GM12878 (cell line): ENCODE data around the gene EFNA1. TPM values are rescaled to one million over a fixed set of nuclear protein-coding genes. Genes with fewer than 3 reads are reported as not detected.

Source experiments
- ASH2L ChIP-seq: fragments of 300-600, 200-600 bp; sonication (generic); IDR thresholded peaks from 2 replicates; pipeline ENCODE4 v1.6.1; 2017; ENCODE audit warnings: low read depth, mild to moderate bottlenecking, borderline replicate concordance
- EED ChIP-seq: sonication (generic); IDR thresholded peaks from 2 replicates; pipeline ENCODE4 v1.6.1; 2016; ENCODE audit warnings: antibody characterized with exemption, low read depth
- FOXM1 ChIP-seq: IDR thresholded peaks from 2 replicates; pipeline ENCODE4 v1.6.1; 2012; ENCODE audit warnings: low read depth, mild to moderate bottlenecking, inconsistent platforms, low read length, moderate library complexity
- MEF2B ChIP-seq: fragments of 450-650 bp; IDR thresholded peaks from 2 replicates; pipeline ENCODE4 v1.6.1; 2018; ENCODE audit warnings: mild to moderate bottlenecking, moderate library complexity; ENCODE audit not compliant: partially characterized antibody, poor library complexity, severe bottlenecking
- NRF1 ChIP-seq: conservative IDR thresholded peaks from 2 replicates; pipeline ENCODE4 v1.6.1; 2011; ENCODE audit warnings: mild to moderate bottlenecking, low read depth, low read length, improper control_type of control experiment
- RAD21 ChIP-seq: IDR thresholded peaks from 2 replicates; pipeline ENCODE4 v1.6.1; 2011; ENCODE audit warnings: mild to moderate bottlenecking, low read depth, low read length, moderate library complexity; ENCODE audit not compliant: insufficient read depth
- ZNF217 ChIP-seq: fragments of 450-650 bp; IDR thresholded peaks from 2 replicates; pipeline ENCODE4 v1.6.1; 2017; ENCODE audit warnings: antibody characterized with exemption, mild to moderate bottlenecking
- polyA plus RNA-seq, 11 experiments: library from polyadenylated mRNA; depleted of rRNA in 4 of 11; unstranded in 6 of 11; stranded (reverse) in 5 of 11; fragments of >200 nt; fragmentation: Nextera tagmentation in 4 of 11; fragmentation: Illumina TruSeq in 1 of 11; extraction: Ambion mirVana in 4 of 11; extraction: Trizol in 1 of 11; gene quantifications; 1 replicate in 1 of 11; 2 replicates in 10 of 11; pipeline versions ENCODE4 v1.2.1 to v1.2.3, GENCODE V29; 2011 to 2016; ENCODE audit warnings: inconsistent platforms in 2 of 11, missing spikeins in 2 of 11, low read depth in 1 of 11
- total RNA-seq, 4 experiments: library from RNA; depleted of rRNA in 3 of 4; stranded (reverse); fragments of >200 nt in 3 of 4; fragmentation: Illumina TruSeq in 1 of 4; extraction: Trizol in 1 of 4; gene quantifications; 2 replicates each; pipeline versions ENCODE4 v1.2.1 to v1.2.3, GENCODE V29; 2013 to 2021
- TF ChIP-seq, protein P1 (sequence below): IDR thresholded peaks from 2 replicates; pipeline ENCODE4 v1.6.1; 2012; ENCODE audit warnings: improper control_type of control experiment, low read depth, low read length; ENCODE audit not compliant: insufficient replicate concordance
- TF ChIP-seq, protein P2 (sequence below): fragments of 450-650 bp; IDR thresholded peaks from 2 replicates; pipeline ENCODE4 v1.6.1; 2017; ENCODE audit warnings: borderline replicate concordance

EFNA1 gene
- total and polyA plus RNA-seq, 10 of the 15 experiments (the other 5 are each of a cell fraction or from before 2014, with no cell fraction given), result 0.13 to 7.5 (median 0.28) TPM; not detected in 5

DNA sequence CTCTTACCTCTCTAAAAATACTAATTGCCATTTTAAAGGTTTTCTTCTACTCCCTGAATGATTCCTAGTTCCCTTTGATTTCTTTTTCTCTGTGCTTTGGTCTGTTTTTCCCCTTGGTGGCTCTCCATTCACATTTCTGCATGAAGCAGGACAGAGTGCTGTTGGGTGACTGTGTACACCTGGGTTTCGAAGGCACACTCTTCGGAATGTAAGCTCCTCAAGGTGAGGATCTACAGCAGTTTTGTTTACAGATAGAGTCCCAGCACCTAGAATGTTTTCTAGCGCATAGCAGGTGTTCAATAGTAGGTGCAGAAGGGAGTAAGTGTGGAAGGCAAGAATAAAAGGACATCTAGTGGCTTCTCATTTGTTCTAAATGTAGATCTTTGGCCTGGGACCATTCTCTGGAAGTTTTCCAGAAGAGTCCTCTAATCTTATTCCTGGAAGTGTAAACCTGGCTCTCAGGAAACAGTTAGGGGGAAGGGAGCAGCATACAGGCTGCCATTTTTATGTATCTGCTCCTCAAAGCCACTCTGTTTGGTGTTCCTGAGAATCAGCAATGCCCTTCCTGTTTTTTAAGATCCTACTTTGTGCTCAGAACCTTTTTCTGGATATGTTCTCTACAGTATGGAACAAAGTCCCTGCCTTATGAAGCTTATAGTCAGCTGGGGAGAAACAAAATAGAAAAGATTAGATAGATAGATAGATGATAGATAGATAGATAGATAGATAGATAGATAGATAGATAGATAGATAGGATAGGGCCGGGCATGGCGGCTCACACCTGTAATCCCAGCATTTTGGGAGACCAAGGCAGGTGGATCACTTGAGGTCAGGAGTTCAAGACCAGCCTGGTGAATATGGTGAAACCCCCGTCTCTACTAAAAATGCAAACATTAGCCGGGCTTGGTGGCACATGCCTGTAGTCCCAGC lies 22.8 kb upstream of the EFNA1 start (continued):
- TF ChIP-seq, protein P1, sequence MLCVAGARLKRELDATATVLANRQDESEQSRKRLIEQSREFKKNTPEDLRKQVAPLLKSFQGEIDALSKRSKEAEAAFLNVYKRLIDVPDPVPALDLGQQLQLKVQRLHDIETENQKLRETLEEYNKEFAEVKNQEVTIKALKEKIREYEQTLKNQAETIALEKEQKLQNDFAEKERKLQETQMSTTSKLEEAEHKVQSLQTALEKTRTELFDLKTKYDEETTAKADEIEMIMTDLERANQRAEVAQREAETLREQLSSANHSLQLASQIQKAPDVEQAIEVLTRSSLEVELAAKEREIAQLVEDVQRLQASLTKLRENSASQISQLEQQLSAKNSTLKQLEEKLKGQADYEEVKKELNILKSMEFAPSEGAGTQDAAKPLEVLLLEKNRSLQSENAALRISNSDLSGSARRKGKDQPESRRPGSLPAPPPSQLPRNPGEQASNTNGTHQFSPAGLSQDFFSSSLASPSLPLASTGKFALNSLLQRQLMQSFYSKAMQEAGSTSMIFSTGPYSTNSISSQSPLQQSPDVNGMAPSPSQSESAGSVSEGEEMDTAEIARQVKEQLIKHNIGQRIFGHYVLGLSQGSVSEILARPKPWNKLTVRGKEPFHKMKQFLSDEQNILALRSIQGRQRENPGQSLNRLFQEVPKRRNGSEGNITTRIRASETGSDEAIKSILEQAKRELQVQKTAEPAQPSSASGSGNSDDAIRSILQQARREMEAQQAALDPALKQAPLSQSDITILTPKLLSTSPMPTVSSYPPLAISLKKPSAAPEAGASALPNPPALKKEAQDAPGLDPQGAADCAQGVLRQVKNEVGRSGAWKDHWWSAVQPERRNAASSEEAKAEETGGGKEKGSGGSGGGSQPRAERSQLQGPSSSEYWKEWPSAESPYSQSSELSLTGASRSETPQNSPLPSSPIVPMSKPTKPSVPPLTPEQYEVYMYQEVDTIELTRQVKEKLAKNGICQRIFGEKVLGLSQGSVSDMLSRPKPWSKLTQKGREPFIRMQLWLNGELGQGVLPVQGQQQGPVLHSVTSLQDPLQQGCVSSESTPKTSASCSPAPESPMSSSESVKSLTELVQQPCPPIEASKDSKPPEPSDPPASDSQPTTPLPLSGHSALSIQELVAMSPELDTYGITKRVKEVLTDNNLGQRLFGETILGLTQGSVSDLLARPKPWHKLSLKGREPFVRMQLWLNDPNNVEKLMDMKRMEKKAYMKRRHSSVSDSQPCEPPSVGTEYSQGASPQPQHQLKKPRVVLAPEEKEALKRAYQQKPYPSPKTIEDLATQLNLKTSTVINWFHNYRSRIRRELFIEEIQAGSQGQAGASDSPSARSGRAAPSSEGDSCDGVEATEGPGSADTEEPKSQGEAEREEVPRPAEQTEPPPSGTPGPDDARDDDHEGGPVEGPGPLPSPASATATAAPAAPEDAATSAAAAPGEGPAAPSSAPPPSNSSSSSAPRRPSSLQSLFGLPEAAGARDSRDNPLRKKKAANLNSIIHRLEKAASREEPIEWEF, result no peak
- TF ChIP-seq RAD21, result no peak
- TF ChIP-seq NRF1, result no peak
- TF ChIP-seq EED, result no peak
- no peak for TF ChIP-seq ZNF217
- no peak for TF ChIP-seq ASH2L
- TF ChIP-seq MEF2B, result no peak
- TF ChIP-seq FOXM1, result no peak
- TF ChIP-seq, protein P2, sequence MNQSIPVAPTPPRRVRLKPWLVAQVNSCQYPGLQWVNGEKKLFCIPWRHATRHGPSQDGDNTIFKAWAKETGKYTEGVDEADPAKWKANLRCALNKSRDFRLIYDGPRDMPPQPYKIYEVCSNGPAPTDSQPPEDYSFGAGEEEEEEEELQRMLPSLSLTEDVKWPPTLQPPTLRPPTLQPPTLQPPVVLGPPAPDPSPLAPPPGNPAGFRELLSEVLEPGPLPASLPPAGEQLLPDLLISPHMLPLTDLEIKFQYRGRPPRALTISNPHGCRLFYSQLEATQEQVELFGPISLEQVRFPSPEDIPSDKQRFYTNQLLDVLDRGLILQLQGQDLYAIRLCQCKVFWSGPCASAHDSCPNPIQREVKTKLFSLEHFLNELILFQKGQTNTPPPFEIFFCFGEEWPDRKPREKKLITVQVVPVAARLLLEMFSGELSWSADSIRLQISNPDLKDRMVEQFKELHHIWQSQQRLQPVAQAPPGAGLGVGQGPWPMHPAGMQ, result no peak
